ENCODE results near the gene PRICKLE3.

Gene PRICKLE3

DNA sequence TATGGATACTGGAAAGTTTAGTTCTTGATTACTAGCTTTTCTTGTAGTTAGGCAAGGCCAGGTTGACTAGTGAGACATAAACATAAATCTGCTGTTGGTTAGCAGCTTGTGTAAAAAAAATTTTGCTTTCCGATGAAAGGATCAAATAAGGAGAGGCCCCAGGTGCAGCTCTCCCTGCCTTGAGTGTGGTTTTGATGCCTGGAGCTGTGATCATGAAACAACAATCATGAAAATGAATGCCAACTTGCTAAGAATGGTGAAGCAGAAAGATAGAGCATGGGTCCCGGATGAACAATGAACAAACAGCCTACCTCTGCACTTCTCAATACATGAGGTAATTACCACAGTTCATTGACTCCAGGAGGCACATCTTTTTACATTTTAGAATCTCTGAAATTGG lies 28.2 kb upstream of the PRICKLE3 start:
- no peak overlapping the region for H3K9ac ChIP-seq
- no peaks in the 10 kb centered on the region for H3K36me3 ChIP-seq (ENCODE audit: control insufficient read depth, insufficient read depth, low read length)
- H3K27ac ChIP-seq: no peak overlapping the region
- no peaks in the 10 kb centered on the region for H3K27me3 ChIP-seq (ENCODE audit: control insufficient read depth, insufficient read depth, low read length)
- H2AFZ ChIP-seq: no peak overlapping the region
- H3K9me3 ChIP-seq (ENCODE audit: control insufficient read depth, low read length): no peaks in the 10 kb centered on the region
- no peaks in the 10 kb centered on the region for H3K79me2 ChIP-seq
- H3K4me1 ChIP-seq: no peaks in the 10 kb centered on the region
- TF ChIP-seq, protein P1, sequence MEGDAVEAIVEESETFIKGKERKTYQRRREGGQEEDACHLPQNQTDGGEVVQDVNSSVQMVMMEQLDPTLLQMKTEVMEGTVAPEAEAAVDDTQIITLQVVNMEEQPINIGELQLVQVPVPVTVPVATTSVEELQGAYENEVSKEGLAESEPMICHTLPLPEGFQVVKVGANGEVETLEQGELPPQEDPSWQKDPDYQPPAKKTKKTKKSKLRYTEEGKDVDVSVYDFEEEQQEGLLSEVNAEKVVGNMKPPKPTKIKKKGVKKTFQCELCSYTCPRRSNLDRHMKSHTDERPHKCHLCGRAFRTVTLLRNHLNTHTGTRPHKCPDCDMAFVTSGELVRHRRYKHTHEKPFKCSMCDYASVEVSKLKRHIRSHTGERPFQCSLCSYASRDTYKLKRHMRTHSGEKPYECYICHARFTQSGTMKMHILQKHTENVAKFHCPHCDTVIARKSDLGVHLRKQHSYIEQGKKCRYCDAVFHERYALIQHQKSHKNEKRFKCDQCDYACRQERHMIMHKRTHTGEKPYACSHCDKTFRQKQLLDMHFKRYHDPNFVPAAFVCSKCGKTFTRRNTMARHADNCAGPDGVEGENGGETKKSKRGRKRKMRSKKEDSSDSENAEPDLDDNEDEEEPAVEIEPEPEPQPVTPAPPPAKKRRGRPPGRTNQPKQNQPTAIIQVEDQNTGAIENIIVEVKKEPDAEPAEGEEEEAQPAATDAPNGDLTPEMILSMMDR (IDR thresholded peaks at IDR 0.05): no peak
- no peak overlapping the region for H3K4me3 ChIP-seq (ENCODE audit: low read depth, low read length)
- H3K4me2 ChIP-seq (ENCODE audit: low read length): no peak overlapping the region

DNA sequence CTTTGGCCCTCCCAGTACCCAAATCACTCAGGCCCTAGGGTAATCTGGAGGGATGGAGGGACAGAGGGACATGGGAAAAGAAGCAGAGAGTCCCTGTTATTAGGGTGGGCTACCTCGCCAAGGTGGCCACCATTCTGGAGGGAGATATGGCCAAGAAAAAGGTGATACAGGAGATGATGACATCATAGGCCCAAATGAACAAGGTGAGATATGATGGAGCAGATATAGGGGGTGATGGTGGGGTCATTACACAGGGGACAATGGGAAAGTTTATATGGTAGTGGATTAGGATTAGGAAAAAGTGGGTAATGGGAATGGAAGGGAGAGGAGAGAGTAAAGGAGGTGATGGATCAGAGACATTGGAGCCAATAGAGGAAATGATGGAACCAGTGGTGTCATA lies 26.7 kb upstream of the PRICKLE3 start:
- no peaks in the 10 kb centered on the region for H3K79me2 ChIP-seq
- H3K4me1 ChIP-seq: no peaks in the 10 kb centered on the region
- no peaks in the 10 kb centered on the region for H3K36me3 ChIP-seq (ENCODE audit: control insufficient read depth, insufficient read depth, low read length)
- no peak overlapping the region for H3K27ac ChIP-seq
- no peak overlapping the region for H3K4me2 ChIP-seq (ENCODE audit: low read length)
- H3K27me3 ChIP-seq (ENCODE audit: control insufficient read depth, insufficient read depth, low read length): no peaks in the 10 kb centered on the region
- H3K9ac ChIP-seq: no peak overlapping the region
- TF ChIP-seq, protein P1 (IDR thresholded peaks at IDR 0.05): no peak
- H3K9me3 ChIP-seq (ENCODE audit: control insufficient read depth, low read length): no peaks in the 10 kb centered on the region
- no peak overlapping the region for H2AFZ ChIP-seq
- H3K4me3 ChIP-seq (ENCODE audit: low read depth, low read length): no peak overlapping the region

DNA sequence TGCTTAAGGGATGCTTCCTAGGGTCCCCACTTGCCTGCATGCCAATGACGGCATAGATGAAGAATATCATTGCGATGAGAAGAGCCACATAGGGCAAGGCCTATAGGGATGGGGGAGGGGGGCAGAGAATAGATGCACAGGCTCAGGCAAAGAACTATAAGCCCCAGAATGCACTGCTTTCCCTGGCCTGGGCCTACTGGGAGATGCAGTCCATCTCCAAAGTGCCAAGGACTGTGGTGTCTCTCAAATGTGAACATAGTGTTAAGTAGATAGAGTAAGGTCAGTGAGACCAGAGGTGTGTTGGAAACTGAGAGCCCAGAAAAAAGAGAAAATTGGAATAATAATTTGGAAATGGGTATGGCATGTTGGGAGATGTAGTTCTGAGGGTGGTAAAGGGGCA lies 26.0 kb upstream of the PRICKLE3 start:
- Histone ChIP-seq H3K27ac (no peak overlapping the region), H3K4me2 (ENCODE audit: low read length) (no peak overlapping the region), H2AFZ (no peak overlapping the region), H3K36me3 (ENCODE audit: control insufficient read depth, insufficient read depth, low read length) (no peaks in the 10 kb centered on the region), H3K27me3 (ENCODE audit: control insufficient read depth, insufficient read depth, low read length) (no peaks in the 10 kb centered on the region), H3K79me2 (no peaks in the 10 kb centered on the region), H3K9me3 (ENCODE audit: control insufficient read depth, low read length) (no peaks in the 10 kb centered on the region), H3K4me3 (ENCODE audit: low read depth, low read length) (no peak overlapping the region), H3K4me1 (no peaks in the 10 kb centered on the region), H3K9ac (no peak overlapping the region)
- TF ChIP-seq, protein P1 (IDR thresholded peaks at IDR 0.05): no peak

DNA sequence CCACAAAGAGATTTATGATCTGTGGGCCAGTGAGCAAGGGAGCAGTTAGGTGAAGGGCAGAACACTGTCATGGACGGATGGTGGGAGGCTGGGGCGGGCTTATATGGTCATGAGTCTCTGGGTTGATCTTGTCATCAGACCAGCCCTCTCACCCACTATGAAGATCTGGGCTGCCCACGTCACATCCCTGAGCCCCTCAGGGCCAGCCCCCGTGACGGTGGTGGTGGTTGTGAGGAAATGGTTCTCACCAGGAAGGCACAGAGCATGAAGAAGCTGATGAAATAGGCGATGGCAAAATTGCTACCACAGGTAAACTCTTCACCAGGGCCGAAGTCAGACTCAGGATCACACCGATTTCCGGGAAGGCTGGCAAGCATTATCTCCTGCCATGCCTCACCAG lies 24.9 kb upstream of the PRICKLE3 start:
- no peaks in the 10 kb centered on the region for H3K27me3 ChIP-seq (ENCODE audit: control insufficient read depth, insufficient read depth, low read length)
- H3K9ac ChIP-seq: no peak overlapping the region
- no peaks in the 10 kb centered on the region for H3K9me3 ChIP-seq (ENCODE audit: control insufficient read depth, low read length)
- H3K4me3 ChIP-seq (ENCODE audit: low read depth, low read length): no peak overlapping the region
- no peak overlapping the region for H2AFZ ChIP-seq
- no peak overlapping the region for H3K4me2 ChIP-seq (ENCODE audit: low read length)
- TF ChIP-seq, protein P1 (IDR thresholded peaks at IDR 0.05): no peak
- no peaks in the 10 kb centered on the region for H3K79me2 ChIP-seq
- no peaks in the 10 kb centered on the region for H3K36me3 ChIP-seq (ENCODE audit: control insufficient read depth, insufficient read depth, low read length)
- no peaks in the 10 kb centered on the region for H3K4me1 ChIP-seq
- no peak overlapping the region for H3K27ac ChIP-seq

DNA sequence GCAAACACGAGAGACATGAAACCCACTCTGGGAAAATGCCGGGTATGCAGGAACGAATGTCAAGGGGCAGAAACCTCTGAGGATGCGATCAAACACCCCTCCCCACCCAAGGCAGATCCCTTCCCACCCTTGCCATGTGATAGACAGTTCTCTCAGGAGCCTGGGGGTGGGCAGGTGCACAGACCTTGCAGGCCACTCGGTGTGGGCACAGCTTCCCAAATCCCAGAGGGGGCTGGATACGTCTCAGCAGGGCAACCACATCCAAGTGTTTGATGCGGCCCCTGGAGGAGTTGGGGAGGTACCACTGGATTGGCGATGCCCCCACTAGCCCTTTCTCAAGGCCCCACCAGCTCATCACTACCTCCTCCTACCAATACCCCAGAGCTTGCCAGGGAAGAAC lies 24.2 kb upstream of the PRICKLE3 start:
- Histone ChIP-seq H3K36me3 (ENCODE audit: control insufficient read depth, insufficient read depth, low read length) (no peaks in the 10 kb centered on the region), H3K27ac (no peak overlapping the region), H3K27me3 (ENCODE audit: control insufficient read depth, insufficient read depth, low read length) (no peaks in the 10 kb centered on the region), H3K4me2 (ENCODE audit: low read length) (no peak overlapping the region), H3K79me2 (no peaks in the 10 kb centered on the region), H3K9me3 (ENCODE audit: control insufficient read depth, low read length) (no peaks in the 10 kb centered on the region), H2AFZ (no peak overlapping the region), H3K9ac (no peak overlapping the region), H3K4me3 (ENCODE audit: low read depth, low read length) (no peak overlapping the region), H3K4me1 (no peaks in the 10 kb centered on the region)
- TF ChIP-seq, protein P1 (IDR thresholded peaks at IDR 0.05): no peak
